ENCODE results near the gene CCDC169. TPM values are rescaled to one million over a fixed set of nuclear protein-coding genes. Genes with fewer than 3 reads are reported as not detected.

CCDC169 gene
- total and polyA plus RNA-seq, 2 of the 13 experiments (the other 11 are each of a cell fraction or from before 2014, with no cell fraction given): 0.25 to 0.33 TPM

DNA sequence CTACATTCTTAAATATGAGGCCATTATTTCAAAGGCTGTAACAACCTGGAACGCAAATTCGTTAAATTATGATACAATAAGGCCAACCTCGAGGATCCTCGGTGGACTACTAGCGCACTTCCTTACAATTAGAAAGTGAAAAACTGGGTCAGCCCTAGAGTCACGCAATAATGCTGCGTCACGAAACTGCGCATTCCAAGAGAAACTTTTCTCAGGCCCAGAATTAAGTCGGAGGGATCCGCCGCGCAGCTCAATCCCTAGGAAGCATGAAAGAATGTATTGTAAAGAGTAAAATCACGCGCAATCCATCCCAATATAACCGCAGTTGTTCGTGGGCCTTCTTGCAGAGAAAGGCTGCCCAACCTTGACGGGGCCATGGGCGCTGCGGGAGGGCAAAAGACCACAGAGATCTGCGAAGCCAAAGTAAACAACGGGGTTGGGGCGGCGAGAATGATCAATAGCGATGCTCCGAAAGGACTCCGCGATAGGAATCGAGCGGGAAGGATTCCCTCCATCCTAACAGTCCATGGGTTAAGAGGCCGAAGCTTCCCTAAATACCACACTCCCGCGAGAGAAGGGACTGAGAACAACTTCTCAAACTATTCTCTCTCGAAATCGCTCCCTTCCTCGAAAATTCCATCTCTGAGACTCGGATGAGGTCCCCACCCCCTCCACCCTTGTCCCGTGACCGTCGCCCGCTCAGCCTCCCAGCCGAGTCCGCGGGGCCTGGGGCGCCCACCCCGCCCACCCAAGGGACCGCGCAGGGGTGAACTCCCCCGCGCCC lies 48.0 kb upstream of the CCDC169 start (continued):
- TF ChIP-seq, protein P1, sequence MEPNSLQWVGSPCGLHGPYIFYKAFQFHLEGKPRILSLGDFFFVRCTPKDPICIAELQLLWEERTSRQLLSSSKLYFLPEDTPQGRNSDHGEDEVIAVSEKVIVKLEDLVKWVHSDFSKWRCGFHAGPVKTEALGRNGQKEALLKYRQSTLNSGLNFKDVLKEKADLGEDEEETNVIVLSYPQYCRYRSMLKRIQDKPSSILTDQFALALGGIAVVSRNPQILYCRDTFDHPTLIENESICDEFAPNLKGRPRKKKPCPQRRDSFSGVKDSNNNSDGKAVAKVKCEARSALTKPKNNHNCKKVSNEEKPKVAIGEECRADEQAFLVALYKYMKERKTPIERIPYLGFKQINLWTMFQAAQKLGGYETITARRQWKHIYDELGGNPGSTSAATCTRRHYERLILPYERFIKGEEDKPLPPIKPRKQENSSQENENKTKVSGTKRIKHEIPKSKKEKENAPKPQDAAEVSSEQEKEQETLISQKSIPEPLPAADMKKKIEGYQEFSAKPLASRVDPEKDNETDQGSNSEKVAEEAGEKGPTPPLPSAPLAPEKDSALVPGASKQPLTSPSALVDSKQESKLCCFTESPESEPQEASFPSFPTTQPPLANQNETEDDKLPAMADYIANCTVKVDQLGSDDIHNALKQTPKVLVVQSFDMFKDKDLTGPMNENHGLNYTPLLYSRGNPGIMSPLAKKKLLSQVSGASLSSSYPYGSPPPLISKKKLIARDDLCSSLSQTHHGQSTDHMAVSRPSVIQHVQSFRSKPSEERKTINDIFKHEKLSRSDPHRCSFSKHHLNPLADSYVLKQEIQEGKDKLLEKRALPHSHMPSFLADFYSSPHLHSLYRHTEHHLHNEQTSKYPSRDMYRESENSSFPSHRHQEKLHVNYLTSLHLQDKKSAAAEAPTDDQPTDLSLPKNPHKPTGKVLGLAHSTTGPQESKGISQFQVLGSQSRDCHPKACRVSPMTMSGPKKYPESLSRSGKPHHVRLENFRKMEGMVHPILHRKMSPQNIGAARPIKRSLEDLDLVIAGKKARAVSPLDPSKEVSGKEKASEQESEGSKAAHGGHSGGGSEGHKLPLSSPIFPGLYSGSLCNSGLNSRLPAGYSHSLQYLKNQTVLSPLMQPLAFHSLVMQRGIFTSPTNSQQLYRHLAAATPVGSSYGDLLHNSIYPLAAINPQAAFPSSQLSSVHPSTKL (CRISPR knock-in tag; IDR thresholded peaks at IDR 0.05): 0 out of 2 replicates have a peak, but pooled peaks have one; percentile 23
- no peak for TF ChIP-seq SIN3B (IDR thresholded peaks at IDR 0.05; ENCODE audit: low read length)
- TF ChIP-seq PHF21A (CRISPR knock-in tag; IDR thresholded peaks at IDR 0.05): 0 out of 2 replicates have a peak, but pooled peaks have one; percentile 21
- 0 out of 2 replicates have a peak, but pooled peaks have one; percentile 22 for TF ChIP-seq SALL1 (CRISPR knock-in tag; IDR thresholded peaks at IDR 0.05)

DNA sequence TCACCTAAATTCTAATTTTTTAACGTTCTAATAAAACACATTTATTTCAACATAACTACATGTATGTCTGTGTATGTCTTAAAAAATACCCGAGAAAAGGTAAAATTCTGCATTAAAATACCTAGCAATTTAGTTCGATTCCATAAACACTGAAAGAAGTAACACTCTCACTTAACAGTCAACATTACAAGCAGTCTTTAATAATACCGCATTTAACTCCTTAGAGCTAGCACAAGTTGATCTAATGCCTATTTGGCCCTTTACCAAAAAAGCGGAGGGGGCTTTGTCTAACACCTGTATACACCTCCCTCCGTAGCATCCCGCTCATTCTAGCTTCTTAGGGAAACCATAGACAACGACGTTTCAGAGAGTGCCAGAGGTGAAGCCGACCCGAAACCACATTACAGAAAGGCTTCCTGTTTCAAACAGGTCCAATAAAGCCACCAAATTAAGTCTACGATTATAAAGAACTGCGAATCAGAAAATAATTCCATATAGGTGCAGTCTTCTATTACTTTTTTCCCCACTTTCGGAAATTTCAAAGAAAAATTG lies 47.3 kb upstream of the CCDC169 start:
- FAIRE-seq (no peak), DNase-seq (ENCODE audit: low spot score) (no peak), ATAC-seq (no peak)
- 57% methylated on average over 14 of the region's 14 CpGs for WGBS (ENCODE audit: low lambda C conversion rate)
- Histone ChIP-seq H3K27ac (ENCODE audit: extremely low read length, insufficient read depth, low read length) (no peak overlapping the region), H2AFZ (ENCODE audit: low read length) (no peak overlapping the region), H4K20me1 (ENCODE audit: insufficient read depth, low read length) (no peaks in the 10 kb centered on the region), H3K36me3 (replicated peaks in 1 of 2; ENCODE audit: control insufficient read depth in 1 of 2, insufficient read depth in 2 of 2, low read length in 2 of 2) (no peaks in the 10 kb centered on the region), H3K4me1 (ENCODE audit: insufficient read depth, low read length) (peaks cover 23% of the 10 kb centered on the region), H3K79me2 (ENCODE audit: insufficient read depth, low read length) (peaks cover 45% of the 10 kb centered on the region), H3K27me3 (ENCODE audit: control insufficient read depth in 1 of 2, insufficient read depth in 2 of 2, low read length in 2 of 2) (no peaks in the 10 kb centered on the region), H3K9ac (ENCODE audit: insufficient read depth, low read depth, low read length) (no peak overlapping the region), H3K9me3 (ENCODE audit: low read length) (no peaks in the 10 kb centered on the region), H3K4me3 (replicated peaks in 1 of 3; ENCODE audit: insufficient read depth in 1 of 3, low read depth in 2 of 3, low read length in 3 of 3) (peak overlapping the region in 1 of 3 experiments; percentile 75; a peak in 1 of 6 replicates), H3K4me2 (ENCODE audit: low read depth, low read length) (peak overlapping the region; percentile 68)
- POLR2A ChIA-PET: no interaction called here
- no TSS peak for BruUV-seq (replicated peaks)
- intact Hi-C loops (cut with micrococcal nuclease; ENCODE audit: unreplicated experiment): loop anchor here (5.0 kb wide), 1 partner anchor 392 kb away; no protein-coding TSS in a partner anchor
- in situ Hi-C loops (cut with HindIII; ENCODE audit: extremely low pct_ligation_motif_present, low pct_unique_long_range_greater_than_20kb): no loop called here
- CTCF ChIA-PET (ENCODE audit: low intra/inter-chr PET ratio, low total read pairs): no interaction called here
- TF ChIP-seq ZSCAN29 (CRISPR knock-in tag; conservative IDR thresholded peaks at IDR 0.05) (no peak), SMARCC2 (IDR thresholded peaks at IDR 0.05) (no peak), RELA (CRISPR knock-in tag; IDR thresholded peaks at IDR 0.05) (no peak), GPN1 (CRISPR knock-in tag; IDR thresholded peaks at IDR 0.05; ENCODE audit: borderline replicate concordance) (no peak), SETDB1 (CRISPR knock-in tag; IDR thresholded peaks at IDR 0.05; ENCODE audit: borderline replicate concordance) (no peak), HNRNPK (IDR thresholded peaks at IDR 0.05; ENCODE audit: low read depth, low read length, poor library complexity, severe bottlenecking) (no peak), MAFG (CRISPR knock-in tag; IDR thresholded peaks at IDR 0.05) (no peak), CBX1 (IDR thresholded peaks at IDR 0.05; ENCODE audit: low read depth) (no peak), ZNF256 (CRISPR knock-in tag; conservative IDR thresholded peaks at IDR 0.05) (no peak), CAMTA2 (CRISPR knock-in tag; IDR thresholded peaks at IDR 0.05; ENCODE audit: borderline replicate concordance) (no peak)
- TF ChIP-seq, protein P2, sequence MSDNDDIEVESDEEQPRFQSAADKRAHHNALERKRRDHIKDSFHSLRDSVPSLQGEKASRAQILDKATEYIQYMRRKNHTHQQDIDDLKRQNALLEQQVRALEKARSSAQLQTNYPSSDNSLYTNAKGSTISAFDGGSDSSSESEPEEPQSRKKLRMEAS (IDR thresholded peaks at IDR 0.05): no peak
- TF ChIP-seq, protein P3, sequence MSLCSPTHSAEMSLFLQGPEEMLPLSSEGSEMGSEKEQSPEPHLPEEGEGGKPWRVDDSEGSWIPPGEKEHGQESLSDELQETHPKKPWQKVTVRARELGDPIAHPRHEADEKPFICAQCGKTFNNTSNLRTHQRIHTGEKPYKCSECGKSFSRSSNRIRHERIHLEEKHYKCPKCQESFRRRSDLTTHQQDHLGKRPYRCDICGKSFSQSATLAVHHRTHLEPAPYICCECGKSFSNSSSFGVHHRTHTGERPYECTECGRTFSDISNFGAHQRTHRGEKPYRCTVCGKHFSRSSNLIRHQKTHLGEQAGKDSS (CRISPR knock-in tag; IDR thresholded peaks at IDR 0.05; ENCODE audit: borderline replicate concordance, low read depth): no peak
